ENCODE results near the gene THSD4. TPM values are rescaled to one million over a fixed set of nuclear protein-coding genes. Genes with fewer than 3 reads are reported as not detected.

THSD4 gene
- total and polyA plus RNA-seq, 2 of the 4 experiments (the other 2 are of a cell fraction): 25.5 to 31.1 TPM

DNA sequence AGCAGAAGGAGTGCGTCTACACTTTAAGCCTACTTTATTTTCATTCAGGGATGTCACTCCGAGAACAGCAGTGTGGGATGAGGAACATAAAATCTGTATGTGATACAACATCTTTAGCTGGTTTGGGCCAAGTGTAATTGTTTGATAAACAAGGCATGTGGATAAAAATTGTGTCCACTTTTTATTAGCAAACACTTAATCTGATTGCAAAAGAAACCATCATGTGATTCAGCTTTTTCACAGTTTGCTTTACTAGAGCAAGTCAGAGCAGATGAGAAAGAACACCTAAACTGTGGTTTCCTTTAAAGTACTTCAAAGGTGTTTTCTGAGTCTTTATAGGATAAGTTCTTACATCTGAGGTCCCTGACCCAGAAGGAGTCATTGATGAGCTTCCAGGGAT lies 237.9 kb downstream of the THSD4 start:
- H3K14ac ChIP-seq (replicated peaks; ENCODE audit: low read depth, low read length): no peak overlapping the region
- peaks cover 9% of the 10 kb centered on the region for H3K9me1 ChIP-seq (ENCODE audit: insufficient read depth, low read length)
- BruUV-seq (replicated peaks): no TSS peak
- no peaks in the 10 kb centered on the region for H3K9me3 ChIP-seq (ENCODE audit: control insufficient read depth, insufficient read depth, low read length)
- TF ChIP-seq BHLHE40 (IDR thresholded peaks at IDR 0.05; ENCODE audit: low read depth, low read length) (no peak), RCOR1 (IDR thresholded peaks at IDR 0.05; ENCODE audit: insufficient replicate concordance, low read length) (no peak), NFE2L2 (IDR thresholded peaks at IDR 0.05; ENCODE audit: low read depth, low read length) (no peak), MAZ (IDR thresholded peaks at IDR 0.05; ENCODE audit: borderline replicate concordance, low read depth, low read length) (no peak), MAFK (IDR thresholded peaks at IDR 0.05; ENCODE audit: low read depth, low read length) (no peak), SMC3 (IDR thresholded peaks at IDR 0.05; ENCODE audit: low read depth, low read length) (no peak), POLR2A (IDR thresholded peaks at IDR 0.05; ENCODE audit: low read depth, low read length) (no peak), CEBPB (IDR thresholded peaks at IDR 0.05; ENCODE audit: low read depth, low read length) (no peak), FOS (IDR thresholded peaks at IDR 0.05; ENCODE audit: low read depth, low read length) (no peak), RAD21 (IDR thresholded peaks at IDR 0.05; ENCODE audit: low read length) (no peak), CHD1 (IDR thresholded peaks at IDR 0.05; ENCODE audit: low read depth, low read length) (no peak), MXI1 (IDR thresholded peaks at IDR 0.05; ENCODE audit: borderline replicate concordance, low read depth, low read length) (no peak), RFX5 (IDR thresholded peaks at IDR 0.05; ENCODE audit: low read depth, low read length) (no peak)
- TF ChIP-seq, protein P1, sequence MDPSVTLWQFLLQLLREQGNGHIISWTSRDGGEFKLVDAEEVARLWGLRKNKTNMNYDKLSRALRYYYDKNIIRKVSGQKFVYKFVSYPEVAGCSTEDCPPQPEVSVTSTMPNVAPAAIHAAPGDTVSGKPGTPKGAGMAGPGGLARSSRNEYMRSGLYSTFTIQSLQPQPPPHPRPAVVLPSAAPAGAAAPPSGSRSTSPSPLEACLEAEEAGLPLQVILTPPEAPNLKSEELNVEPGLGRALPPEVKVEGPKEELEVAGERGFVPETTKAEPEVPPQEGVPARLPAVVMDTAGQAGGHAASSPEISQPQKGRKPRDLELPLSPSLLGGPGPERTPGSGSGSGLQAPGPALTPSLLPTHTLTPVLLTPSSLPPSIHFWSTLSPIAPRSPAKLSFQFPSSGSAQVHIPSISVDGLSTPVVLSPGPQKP (IDR thresholded peaks at IDR 0.05; ENCODE audit: borderline replicate concordance, low read depth, low read length): no peak
- TF ChIP-seq, protein P2, sequence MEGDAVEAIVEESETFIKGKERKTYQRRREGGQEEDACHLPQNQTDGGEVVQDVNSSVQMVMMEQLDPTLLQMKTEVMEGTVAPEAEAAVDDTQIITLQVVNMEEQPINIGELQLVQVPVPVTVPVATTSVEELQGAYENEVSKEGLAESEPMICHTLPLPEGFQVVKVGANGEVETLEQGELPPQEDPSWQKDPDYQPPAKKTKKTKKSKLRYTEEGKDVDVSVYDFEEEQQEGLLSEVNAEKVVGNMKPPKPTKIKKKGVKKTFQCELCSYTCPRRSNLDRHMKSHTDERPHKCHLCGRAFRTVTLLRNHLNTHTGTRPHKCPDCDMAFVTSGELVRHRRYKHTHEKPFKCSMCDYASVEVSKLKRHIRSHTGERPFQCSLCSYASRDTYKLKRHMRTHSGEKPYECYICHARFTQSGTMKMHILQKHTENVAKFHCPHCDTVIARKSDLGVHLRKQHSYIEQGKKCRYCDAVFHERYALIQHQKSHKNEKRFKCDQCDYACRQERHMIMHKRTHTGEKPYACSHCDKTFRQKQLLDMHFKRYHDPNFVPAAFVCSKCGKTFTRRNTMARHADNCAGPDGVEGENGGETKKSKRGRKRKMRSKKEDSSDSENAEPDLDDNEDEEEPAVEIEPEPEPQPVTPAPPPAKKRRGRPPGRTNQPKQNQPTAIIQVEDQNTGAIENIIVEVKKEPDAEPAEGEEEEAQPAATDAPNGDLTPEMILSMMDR (conservative IDR thresholded peaks at IDR 0.05; ENCODE audit: low read depth, low read length): no peak
- TF ChIP-seq, protein P3, sequence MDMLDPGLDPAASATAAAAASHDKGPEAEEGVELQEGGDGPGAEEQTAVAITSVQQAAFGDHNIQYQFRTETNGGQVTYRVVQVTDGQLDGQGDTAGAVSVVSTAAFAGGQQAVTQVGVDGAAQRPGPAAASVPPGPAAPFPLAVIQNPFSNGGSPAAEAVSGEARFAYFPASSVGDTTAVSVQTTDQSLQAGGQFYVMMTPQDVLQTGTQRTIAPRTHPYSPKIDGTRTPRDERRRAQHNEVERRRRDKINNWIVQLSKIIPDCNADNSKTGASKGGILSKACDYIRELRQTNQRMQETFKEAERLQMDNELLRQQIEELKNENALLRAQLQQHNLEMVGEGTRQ (IDR thresholded peaks at IDR 0.05; ENCODE audit: low read depth, low read length): no peak
- no peak overlapping the region for H2BK15ac ChIP-seq (ENCODE audit: low read depth, low read length)
- H3K18ac ChIP-seq (ENCODE audit: low read depth, low read length): peak overlapping the region; percentile 64
- no peak overlapping the region for H3K56ac ChIP-seq (ENCODE audit: extremely low read depth, insufficient read depth, low read length)
- H2AK5ac ChIP-seq (ENCODE audit: low read depth, low read length): 0 out of 2 replicates have a peak overlapping the region, but pooled peaks have one; percentile 21
- DNase-seq: no peak
- H3K79me1 ChIP-seq (ENCODE audit: low read depth in 1 of 2, low read length in 2 of 2): peaks cover 0 to 7% of the 10 kb centered on the region in 2 experiments; a peak in 1 of 4 replicates
- H2BK5ac ChIP-seq (ENCODE audit: low read depth, low read length, poor library complexity, severe bottlenecking): no peak overlapping the region
- no peak overlapping the region; the same call in 1 of the 2 replicates for H3K27ac ChIP-seq (ENCODE audit: insufficient read depth, low read length)
- 0 out of 2 replicates have a peak, but pooled peaks have one; percentile 14 for ATAC-seq (ENCODE audit: low read depth)
- ChIA-PET POLR2A (ENCODE audit: unreplicated experiment) (no interaction called here), CTCF (no interaction called here)
- H2BK120ac ChIP-seq (ENCODE audit: low read depth, low read length): no peak overlapping the region
- no peak overlapping the region for H3K23ac ChIP-seq (ENCODE audit: low read depth, low read length)
- no peak overlapping the region for H3K4me2 ChIP-seq (ENCODE audit: low read depth, low read length)
- H3K4ac ChIP-seq (ENCODE audit: low read depth, low read length): peak overlapping the region; percentile 6; the same call in 1 of the 2 replicates
- H4K91ac ChIP-seq (ENCODE audit: insufficient read depth, low read depth, low read length): no peak overlapping the region
- no peak overlapping the region for H2AFZ ChIP-seq (replicated peaks; ENCODE audit: low read length, poor library complexity)
- no peak overlapping the region for H2BK20ac ChIP-seq (ENCODE audit: low read depth, low read length)
- in situ Hi-C loops (cut with MboI; ENCODE audit: low sequenced_read_pairs) (no loop called here), dilution Hi-C loops (cut with HindIII; ENCODE audit: low sequenced_read_pairs, unreplicated experiment) (no loop called here), intact Hi-C loops (cut with micrococcal nuclease) (no loop called here)
- H4K8ac ChIP-seq (ENCODE audit: low read depth in 2 of 2, low read length in 2 of 2): no peak overlapping the region
- H3K9ac ChIP-seq (ENCODE audit: low read depth, low read length): no peak overlapping the region
- no CpG with 5 or more reads among the region's 2 CpGs for WGBS, 2 experiments (ENCODE audit: extremely low coverage in 2 of 2, insufficient read length in 1 of 2)
- H3K36me3 ChIP-seq (ENCODE audit: control insufficient read depth, insufficient read depth, low read length): peaks cover 25% of the 10 kb centered on the region
- H4K5ac ChIP-seq (ENCODE audit: low read depth, low read length): peak overlapping the region; percentile 36
- peaks cover 9% of the 10 kb centered on the region; the same call in 1 of the 2 replicates for H3K4me1 ChIP-seq (ENCODE audit: control insufficient read depth, insufficient read depth, low read length)
- H2AK9ac ChIP-seq (replicated peaks; ENCODE audit: low read depth, low read length, poor library complexity): no peak overlapping the region
- no peaks in the 10 kb centered on the region for H3K27me3 ChIP-seq (ENCODE audit: control insufficient read depth, insufficient read depth, low read length)
- H4K20me1 ChIP-seq (ENCODE audit: insufficient read depth, low read length): no peaks in the 10 kb centered on the region
- H3K4me3 ChIP-seq (ENCODE audit: insufficient read depth, low read depth, low read length): no peak overlapping the region

Measured in IMR-90 (cell line).